PFSK-1 (cell line): Measurements from ENCODE around the gene PEX26.

Experiments
- FOXP2 ChIP-seq: optimal IDR thresholded peaks from 2 replicates; pipeline ENCODE3; 2011; ENCODE audit warnings: borderline replicate concordance, control low read depth, inconsistent platforms; ENCODE audit not compliant: insufficient read depth; ENCODE audit errors: extremely low read length, extremely low read depth
- POLR2AphosphoS5 ChIP-seq: IDR thresholded peaks from 2 replicates; pipeline ENCODE4 v1.6.1; 2012; ENCODE audit warnings: low read depth, mild to moderate bottlenecking, control low read depth, low read length, moderate library complexity
- REST ChIP-seq, 2 experiments: IDR thresholded peaks; 2 replicates each; pipeline versions ENCODE4 v1.6.1 to v1.8.0; 2011 to 2012; ENCODE audit warnings: low read depth in 2 of 2, low read length in 2 of 2, control low read depth in 1 of 2, inconsistent platforms in 1 of 2, mild to moderate bottlenecking in 1 of 2, moderate library complexity in 1 of 2; ENCODE audit not compliant: insufficient read depth in 1 of 2
- SIN3A ChIP-seq: IDR thresholded peaks from 2 replicates; pipeline ENCODE4 v1.6.1; 2012; ENCODE audit warnings: mild to moderate bottlenecking, low read length, moderate library complexity, borderline replicate concordance; ENCODE audit not compliant: insufficient read depth

- TF ChIP-seq POLR2AphosphoS5 = no peak
- TF ChIP-seq REST (IDR thresholded peaks at IDR 0.05; ENCODE audit: insufficient read depth in 1 of 2, low read depth in 2 of 2, low read length in 2 of 2) = no peak
- no peak for TF ChIP-seq SIN3A
- TF ChIP-seq FOXP2 = no peak
Measured at GRCh38 chr22:18109410-18110193, 31.8 kb downstream of the PEX26 start.
